GM19023 (cell line): ENCODE measurements around the gene NSL1.
"Not testable (repeated sequence)": the region's sequence is repeated elsewhere in the genome, so short reads cannot be mapped to it uniquely, and the experiment has no call there.

Experiments
- ATAC-seq: cut with Tn5 transposase; IDR thresholded peaks from one replicate; pipeline ENCODE4 v1.9.1; 2021; ENCODE audit warnings: mild to moderate bottlenecking, moderate library complexity; ENCODE audit not compliant: unreplicated experiment

Gene NSL1

GRCh38 chr1:212712451-212713303 is 78.9 kb downstream of the NSL1 start:
- ATAC-seq = no peak

DNA sequence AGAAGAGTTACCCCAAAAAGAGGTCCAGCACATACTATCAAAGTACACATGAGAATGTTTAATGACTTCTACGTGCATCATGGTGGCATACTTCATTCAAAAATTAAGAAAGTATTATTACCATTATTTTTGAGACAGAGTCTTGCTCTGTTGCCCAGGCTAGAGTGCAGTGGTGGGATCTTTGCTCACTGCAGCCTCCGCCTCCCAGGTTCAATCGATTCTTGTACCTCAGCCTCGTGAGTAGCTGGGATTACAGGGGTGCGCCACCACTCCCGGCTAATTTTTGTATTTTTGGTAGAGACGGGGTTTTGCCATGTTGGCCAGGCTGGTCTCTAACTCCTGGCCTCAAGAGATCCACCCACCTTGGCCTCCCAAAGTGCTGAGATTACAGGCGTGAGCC is 79.6 kb downstream of the NSL1 start:
- ATAC-seq = not testable (repeated sequence)

GRCh38 chr1:212710566-212710965 is 81.0 kb downstream of the NSL1 start:
- ATAC-seq = no peak

DNA sequence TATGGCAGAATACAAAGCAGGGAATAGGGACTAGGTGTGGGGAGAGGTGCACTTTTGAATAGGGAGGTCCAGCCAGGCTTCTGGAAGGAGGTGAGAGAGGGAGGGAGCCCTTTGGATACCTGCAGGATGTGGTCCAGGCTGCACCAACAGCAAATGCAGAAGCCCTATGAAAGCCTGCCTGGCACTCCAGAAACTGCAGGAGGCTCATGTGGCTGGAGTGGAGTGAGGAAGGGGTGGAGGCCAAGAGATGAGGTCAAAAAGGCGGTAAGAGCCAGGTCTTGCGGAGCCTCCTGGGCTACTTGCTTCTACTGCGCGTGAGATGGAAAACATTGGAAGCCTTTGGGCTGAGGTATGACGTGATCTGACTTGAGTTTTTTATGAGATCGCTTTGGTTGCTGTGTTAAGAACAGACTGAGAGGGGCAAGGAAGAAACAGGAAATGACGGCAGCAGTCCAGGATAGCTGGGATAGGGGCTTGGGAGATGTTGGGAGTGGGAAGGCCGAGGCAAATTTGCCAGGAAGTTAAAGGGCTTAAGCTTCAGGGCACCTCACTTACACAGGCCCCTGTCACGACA is 87.5 kb downstream of the NSL1 start:
- no peak for ATAC-seq

DNA sequence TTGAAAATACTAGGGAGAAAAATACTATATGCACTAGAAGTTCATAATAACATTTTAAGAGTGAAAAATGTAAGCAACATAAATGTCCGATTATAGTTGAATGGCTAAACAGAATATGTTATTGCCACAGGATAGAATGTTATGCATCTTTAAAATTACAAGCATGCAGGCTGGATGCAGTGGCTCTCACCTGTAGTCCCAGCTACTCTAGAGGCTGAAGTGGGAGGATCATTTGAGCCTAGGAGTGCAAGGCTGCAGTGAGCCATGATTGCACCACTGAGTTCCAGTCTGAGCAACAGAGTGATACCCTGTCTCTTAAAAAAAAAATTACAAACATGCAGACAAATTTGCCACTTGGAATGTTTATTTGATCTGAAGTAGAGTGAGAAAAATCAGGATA is 88.9 kb downstream of the NSL1 start:
- ATAC-seq = no peak

DNA sequence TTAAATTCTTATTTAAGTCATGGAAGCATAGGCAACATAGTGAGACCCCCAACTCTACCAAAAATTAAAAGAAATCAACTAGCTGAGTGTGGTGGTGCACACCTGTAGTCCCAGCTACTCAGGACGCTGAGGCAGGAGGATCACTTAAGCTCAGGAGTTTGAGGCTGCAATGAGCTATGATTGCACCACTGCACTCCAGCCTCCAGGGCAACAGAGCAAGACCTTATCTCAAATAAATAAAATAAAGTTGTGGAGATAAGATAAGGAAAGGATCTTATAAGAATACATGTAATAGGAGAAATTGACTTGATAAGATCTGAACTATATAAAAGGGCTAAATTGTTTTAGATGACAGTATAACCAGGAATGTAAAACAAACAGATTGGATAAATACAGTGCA is 89.7 kb downstream of the NSL1 start:
- ATAC-seq = no peak

DNA sequence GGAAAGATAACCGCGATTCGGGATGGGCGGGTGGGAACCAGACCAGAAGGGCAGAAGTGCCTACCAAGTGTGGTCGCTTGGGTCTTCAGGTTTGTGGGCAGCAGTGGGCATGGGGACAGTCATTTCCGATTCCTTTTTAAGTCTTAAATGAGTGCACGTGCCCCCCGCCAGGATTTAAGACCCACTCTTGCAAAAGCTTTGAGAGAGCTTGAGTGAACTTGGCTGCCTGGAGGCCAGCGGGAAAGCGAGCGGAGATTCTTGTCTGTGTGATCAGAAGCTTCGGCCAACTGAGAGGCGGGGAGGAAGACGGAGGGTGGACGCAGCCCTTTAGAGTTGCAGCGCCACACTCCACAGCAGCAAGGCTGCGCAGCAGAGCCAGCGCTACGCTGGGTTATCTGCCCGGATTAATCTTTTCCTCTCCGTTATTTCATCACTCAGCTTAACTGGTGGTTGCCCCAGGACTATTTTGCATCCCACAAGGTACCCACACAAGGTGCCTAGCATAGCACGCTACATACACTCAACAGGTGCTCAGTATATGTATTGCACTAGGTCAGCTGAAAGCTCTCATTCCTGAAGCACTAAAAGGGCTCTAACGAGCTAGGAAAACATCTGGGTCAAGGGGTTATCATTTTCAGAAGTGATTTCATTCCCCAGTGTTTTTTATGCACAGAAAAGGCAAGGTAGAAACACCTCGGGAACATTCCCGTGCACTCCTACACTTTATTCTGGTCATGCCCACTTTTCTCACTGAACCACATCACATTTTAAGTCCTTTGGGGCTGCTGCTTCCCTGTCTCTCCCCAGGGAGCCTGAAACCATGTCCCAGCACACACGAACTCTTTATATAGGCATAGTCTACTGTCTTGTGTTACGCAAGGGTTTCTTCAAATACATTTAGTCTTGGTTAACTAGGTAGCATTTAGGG is 90.4 kb downstream of the NSL1 start:
- no peak for ATAC-seq

DNA sequence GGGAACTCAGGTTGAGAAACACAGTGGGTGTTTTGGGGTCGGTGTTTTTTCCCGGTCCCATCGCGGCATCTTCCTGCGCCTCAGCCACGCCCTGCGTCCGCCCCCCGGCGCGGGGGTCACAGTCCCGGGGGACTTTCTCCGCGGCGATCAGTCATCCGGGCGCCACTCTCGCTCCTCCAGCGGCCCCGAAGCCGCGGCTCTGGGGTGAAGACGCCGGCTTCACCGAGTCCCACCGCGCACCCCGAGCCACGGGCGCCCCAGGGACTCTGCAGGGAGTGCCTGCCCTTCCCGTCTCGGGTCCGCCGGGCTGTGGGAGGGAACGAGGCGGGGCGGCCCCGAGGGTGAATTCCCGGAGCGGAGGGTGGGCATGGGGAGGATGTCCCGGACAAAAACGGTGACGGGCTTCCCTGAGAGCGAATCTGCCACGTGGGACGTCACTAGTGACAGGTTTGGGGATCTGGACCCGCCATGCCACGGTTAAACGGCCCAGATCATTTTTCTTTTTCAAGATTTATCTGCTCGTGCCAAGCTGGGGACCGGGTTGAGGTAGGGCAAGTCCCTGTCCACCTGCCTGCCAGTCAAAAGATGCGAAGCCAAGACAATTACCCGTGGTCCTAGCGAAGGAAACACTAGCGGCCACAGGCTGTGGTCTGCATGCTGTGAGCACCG is 91.2 kb downstream of the NSL1 start:
- peak; percentile 23 for ATAC-seq

- ATAC-seq = peak; percentile 20
These were observed 91.9 kb downstream of the NSL1 start, which contains the start of gene BATF3 for GRCh38 chr1:212699625-212700222. BATF3 (minus strand) TSS chr1:212699840; CDS start chr1:212699762, 78 bp downstream.

DNA sequence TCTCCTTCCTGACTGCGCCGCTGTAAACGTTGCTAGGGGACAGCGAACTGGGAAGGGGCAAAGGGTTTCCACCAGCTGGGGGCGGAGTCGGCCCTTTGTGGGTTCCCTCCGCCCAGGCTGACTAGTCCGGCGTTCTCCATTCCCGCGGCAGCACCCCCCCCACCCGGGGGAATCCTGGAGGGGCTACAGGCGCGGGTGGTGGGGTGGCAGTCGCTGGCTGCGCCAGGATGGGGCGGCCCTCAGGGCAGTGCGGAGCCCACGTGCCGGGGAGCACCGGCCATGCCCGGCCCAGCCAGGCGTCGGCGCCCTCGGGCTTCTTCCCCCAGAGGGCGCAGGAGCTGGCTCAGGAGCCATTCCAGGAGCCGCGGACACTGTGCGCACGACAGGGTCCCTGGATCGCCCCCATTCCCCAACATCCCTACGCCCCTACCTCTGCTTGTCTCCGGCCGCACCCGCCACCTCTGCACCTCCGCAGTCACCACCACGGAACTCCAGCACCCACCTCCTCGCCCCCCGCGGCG is 92.4 kb downstream of the NSL1 start:
- peak; percentile 49 for ATAC-seq

- ATAC-seq = peak; percentile 7
These were observed 93.0 kb downstream of the NSL1 start for GRCh38 chr1:212698467-212699103.

DNA sequence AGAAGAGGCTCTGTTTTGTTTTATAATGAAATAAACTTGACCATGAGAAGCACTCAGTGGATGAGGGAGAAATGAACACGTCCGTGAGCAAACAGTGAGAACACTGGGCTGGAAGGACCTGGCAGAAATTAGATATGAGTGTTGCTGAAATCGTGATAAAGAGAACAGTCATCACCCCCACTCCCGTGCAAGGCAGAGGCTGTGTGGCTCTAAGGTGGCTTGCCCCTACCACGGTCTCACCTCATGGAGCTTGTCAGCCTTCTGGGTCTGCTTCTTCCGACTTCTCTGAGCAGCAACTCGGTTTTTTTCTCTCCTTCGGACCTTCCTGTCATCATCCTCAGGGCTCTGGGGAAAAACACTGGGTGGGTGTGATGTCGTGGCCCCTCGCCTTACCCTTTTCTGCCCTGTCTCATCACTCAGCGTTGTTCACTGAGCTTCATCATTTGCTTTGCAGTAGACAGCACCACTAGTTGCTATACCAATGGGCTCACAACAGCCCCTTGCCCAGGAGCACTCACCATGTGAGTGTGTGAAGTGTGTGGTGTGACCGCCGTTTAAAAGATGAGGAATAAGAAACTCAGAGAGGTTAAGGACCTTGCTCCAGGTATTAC is 94.8 kb downstream of the NSL1 start:
- ATAC-seq = no peak

DNA sequence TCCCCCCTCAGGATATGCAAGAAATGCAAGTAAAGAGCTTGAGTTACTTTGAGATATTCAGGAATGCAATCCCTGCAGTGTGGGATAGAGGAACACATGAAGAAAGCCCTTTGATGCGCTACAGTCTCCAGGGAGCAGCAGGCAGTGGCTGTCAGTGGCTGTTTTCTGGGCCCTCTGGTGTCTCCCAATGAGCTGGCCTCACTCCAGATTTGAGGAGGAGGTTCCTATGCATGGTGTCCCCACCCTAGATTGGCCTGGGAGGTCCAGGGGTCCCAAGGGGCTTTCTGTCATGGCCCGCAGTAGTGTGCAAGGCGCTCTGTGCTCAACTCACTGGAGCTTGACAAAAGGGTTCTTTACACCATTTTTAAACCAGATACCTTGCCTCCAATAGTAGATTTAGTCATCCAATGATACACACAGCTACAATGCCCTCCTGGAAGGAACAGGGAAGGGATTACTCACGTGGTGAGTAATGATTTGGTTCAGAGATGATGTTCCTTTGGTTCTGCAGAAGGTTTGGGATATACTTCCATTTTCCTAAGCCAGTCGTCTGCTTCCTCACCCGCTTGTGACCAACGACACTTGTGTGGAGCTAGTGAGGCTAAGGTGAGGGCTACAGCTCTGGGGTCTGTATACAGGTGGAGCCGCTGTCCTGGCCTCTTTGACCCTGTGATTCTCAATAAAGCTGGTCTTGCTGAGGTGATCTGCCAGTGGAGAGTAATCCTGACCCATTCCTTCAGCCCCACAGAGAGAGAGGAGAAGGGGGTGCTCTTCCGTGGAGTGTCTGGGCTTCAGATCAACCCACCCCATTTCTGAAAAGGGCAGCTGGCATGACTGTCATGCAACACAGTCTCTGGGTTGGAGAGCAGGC is 98.6 kb downstream of the NSL1 start:
- ATAC-seq = no peak

- ATAC-seq = peak; percentile 72
These were observed 100.0 kb downstream of the NSL1 start for GRCh38 chr1:212691561-212692071.

DNA sequence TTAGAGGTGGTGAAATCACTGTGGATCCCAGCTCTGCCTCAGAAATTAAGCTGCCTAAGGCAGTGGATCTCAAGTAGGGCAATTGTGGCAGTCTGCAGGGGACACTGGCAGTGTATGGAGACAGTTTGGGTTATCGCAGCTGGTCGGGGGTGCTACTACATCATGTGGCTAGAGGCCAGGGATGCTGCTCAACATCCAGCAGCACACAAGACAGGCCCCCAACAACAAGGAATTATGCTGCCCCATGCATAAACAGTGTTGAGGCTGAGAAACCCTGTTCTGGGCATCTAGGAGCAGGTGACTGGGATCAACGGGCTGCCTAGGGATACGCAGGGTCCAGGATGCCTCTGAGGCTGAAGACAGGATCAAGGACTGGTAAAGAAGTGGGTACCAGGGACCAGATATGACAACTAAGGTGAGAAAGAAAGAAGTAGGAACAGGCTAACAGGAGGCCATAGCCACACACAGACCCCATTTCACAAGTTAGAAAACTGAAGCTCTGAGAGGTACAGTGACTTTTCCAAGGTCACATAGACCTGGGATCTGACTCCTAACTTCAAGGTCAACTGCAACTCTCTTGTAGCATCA is 100.7 kb downstream of the NSL1 start:
- no peak for ATAC-seq

DNA sequence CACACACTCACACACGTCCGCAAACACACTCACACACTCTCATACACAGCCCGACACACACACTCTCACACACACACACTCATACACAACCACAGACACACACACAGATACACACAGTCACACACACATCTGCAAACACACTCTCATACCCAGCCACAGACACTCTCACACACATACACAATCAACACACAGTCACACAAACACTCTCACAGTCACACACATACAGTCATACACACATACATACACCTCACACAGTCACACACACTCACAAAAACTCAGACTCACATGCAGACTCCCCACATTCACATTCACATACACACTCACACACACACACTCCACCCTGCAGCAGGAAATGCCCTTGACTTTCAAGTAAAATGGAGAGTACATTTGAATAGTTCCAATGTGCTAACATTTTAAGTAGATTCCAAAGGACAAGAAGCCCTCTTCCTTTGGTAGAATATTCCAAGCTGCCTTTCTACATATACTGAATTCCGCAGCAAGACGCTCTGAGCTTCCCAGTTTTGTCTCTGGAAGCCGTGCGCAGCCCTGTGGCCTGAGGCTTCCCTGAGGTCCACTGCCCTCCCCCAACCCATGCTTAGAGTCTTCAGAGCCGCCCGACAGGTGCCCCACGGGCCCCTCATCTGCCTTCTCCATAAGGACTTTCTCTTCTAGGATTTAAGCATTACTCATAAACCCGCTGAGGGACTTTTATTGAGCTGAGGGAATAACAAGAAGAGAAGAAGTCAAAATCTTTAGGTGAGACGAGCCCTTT is 101.6 kb downstream of the NSL1 start:
- ATAC-seq = no peak

DNA sequence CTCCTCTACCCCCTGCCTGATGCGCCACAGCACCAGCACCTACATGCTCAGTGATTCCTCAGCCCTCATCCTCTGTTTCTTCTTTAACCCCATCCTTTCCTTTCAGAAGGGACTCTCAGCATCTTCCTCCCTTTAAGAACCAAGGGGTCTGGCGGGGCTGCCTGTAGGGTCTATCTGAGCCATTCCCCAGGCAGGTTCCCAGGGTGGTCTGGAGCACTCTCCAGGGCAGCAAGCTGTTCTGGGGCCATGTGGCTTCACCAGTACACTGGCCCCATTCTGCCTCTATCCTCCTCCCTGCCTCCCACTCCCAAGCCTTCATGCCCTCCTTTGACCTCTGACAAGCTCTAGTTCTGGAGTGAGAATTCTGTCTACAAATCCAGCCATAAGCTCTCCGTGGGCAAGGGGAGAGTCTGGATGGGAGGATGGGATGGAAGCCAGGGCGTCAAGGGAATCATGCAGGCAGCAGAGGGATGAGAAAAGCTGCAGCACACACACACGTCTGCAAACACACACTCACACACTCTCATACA is 102.3 kb downstream of the NSL1 start:
- no peak for ATAC-seq
